ENCODE data around the gene ANKS1B. TPM values are rescaled to one million over a fixed set of nuclear protein-coding genes. Genes with fewer than 3 reads are reported as not detected.

Gene ANKS1B
- total RNA-seq, 1 donor from 2014 or later: 8.2 TPM

GRCh38 chr12:98745578-98746391 lies 1239.0 kb downstream of the ANKS1B start:
- DNase-seq (ENCODE audit: low spot score in 2 of 2): no peak
- Histone ChIP-seq H3K27ac (no peak overlapping the region), H3K4me3 (peak overlapping the region; percentile 60 to 61), H3K4me1 (peaks cover 0 to 3% of the 10 kb centered on the region in 2 donors), H3K9me3 (no peaks in the 10 kb centered on the region), H3K27me3 (no peaks in the 10 kb centered on the region), H3K36me3 (no peaks in the 10 kb centered on the region)
- no peak for TF ChIP-seq CTCF (IDR thresholded peaks at IDR 0.05)
- intact Hi-C loops (cut with DNase I): no loop called here

DNA sequence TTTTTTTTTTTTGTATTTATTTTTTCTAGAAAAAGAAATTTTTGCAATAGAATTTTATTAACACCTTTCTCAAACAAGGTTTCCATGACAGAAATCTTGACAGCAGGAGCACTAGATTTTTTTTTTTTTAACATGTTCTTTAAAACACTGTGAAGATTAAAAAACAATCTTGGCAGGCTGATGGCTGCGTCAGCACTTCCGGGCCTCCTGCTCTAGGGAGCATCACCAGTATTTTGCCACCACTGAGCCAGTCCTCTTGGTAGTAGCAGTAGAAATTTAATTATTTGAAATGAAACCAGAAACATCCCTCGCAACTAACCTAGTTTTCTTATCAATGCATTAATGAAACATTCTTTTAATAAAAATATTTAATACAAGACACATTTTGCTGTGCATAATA lies 1240.1 kb downstream of the ANKS1B start:
- H3K4me3 ChIP-seq: no peak overlapping the region
- intact Hi-C loops (cut with DNase I): no loop called here
- DNase-seq (ENCODE audit: low spot score in 2 of 2): no peak
- H3K9me3 ChIP-seq: no peaks in the 10 kb centered on the region
- H3K27ac ChIP-seq: no peak overlapping the region
- H3K4me1 ChIP-seq: peaks cover 0 to 3% of the 10 kb centered on the region in 2 donors
- no peaks in the 10 kb centered on the region for H3K36me3 ChIP-seq
- H3K27me3 ChIP-seq: no peaks in the 10 kb centered on the region
- TF ChIP-seq CTCF (IDR thresholded peaks at IDR 0.05): no peak

- intact Hi-C loops (cut with DNase I): no loop called here
- peaks cover 0 to 3% of the 10 kb centered on the region in 2 donors for H3K4me1 ChIP-seq
- no peaks in the 10 kb centered on the region for H3K36me3 ChIP-seq
- H3K27me3 ChIP-seq: no peaks in the 10 kb centered on the region
- H3K9me3 ChIP-seq: no peaks in the 10 kb centered on the region
- H3K27ac ChIP-seq: no peak overlapping the region
- DNase-seq (ENCODE audit: low spot score in 2 of 2): no peak
- TF ChIP-seq CTCF (IDR thresholded peaks at IDR 0.05): peak in 1 of 3 experiments; percentile 17
- H3K4me3 ChIP-seq: no peak overlapping the region
Observed at GRCh38 chr12:98743362-98743953, 1241.3 kb downstream of the ANKS1B start.

DNA sequence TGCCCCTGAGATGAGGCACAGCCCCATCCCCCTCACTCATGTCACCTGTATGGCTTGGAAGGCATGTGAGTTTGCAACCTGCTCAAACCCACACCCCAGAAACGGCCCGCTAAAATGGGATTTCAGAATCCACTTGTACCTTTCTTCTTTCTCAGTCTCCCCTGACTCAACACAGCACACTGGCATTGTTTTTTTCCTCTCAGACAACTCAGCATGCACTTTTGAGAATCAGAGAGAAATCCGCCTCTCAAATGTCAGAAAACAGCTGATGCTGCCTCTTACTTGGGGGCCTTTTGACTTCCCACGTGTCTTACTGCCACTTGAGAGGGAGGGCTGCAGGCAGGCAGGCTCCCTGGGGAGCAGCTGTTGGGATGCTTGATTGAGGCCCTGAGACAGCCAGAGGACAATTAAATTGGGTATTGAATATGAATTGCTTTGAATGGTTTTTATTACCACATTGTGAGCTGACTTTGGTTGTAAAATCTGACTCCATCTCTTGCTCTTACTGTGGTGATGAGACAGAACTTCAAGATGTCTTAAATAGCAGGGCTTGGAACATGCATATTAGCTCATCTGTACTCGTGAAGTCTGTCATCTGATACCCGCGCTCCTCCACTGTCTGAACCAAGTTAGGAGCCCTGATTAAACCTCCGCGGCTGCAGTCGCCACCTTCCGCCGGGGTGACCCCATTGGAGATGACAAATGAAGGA lies 1243.0 kb downstream of the ANKS1B start:
- no peaks in the 10 kb centered on the region for H3K9me3 ChIP-seq
- intact Hi-C loops (cut with DNase I): no loop called here
- H3K4me3 ChIP-seq: no peak overlapping the region
- no peaks in the 10 kb centered on the region for H3K36me3 ChIP-seq
- no peak for TF ChIP-seq CTCF (IDR thresholded peaks at IDR 0.05)
- H3K27me3 ChIP-seq: no peaks in the 10 kb centered on the region
- DNase-seq (ENCODE audit: low spot score in 2 of 2): no peak
- no peak overlapping the region for H3K27ac ChIP-seq
- peaks cover 0 to 3% of the 10 kb centered on the region in 2 donors for H3K4me1 ChIP-seq

DNA sequence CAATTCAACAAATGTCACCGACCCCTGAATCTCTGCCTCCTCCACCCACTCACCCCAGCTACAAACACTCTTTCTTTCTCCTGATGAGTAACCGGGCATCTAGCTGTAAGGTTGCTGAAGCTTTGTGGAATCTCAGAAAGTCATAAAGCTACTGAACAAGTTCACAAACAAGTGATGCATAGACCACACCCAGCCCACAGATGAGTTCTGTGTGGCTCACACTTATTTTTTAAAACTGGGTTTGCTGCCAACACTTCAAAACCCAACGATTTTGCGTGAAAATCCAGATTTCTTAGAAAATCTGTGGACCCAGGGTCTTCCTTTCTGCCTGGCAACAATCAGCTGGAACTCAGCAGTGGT lies 1243.6 kb downstream of the ANKS1B start:
- no peak overlapping the region for H3K4me3 ChIP-seq

More for the DNA sequence above, 1243.6 kb downstream of the ANKS1B start:
- no peaks in the 10 kb centered on the region for H3K9me3 ChIP-seq
- H3K27ac ChIP-seq: no peak overlapping the region
- DNase-seq (ENCODE audit: low spot score in 2 of 2): no peak
- H3K4me1 ChIP-seq: peaks cover 0 to 3% of the 10 kb centered on the region in 2 donors
- no peaks in the 10 kb centered on the region for H3K27me3 ChIP-seq
- intact Hi-C loops (cut with DNase I): no loop called here
- no peaks in the 10 kb centered on the region for H3K36me3 ChIP-seq
- TF ChIP-seq CTCF (IDR thresholded peaks at IDR 0.05): no peak
